BJ (cell line): ENCODE measurements around the gene DHX58. TPM values are rescaled to one million over a fixed set of nuclear protein-coding genes. Genes with fewer than 3 reads are reported as not detected.

Source experiments
- CTCF ChIA-PET: fragments of 350-600 bp; formaldehyde crosslinking; extraction: SDS; loops from one replicate; lab custom pipeline; 2021; ENCODE audit warnings: antibody characterized with exemption, inconsistent platforms; lab: Yijun Ruan, JAX
- POLR2A ChIA-PET: fragments of 300-600 bp; sonication (Branson Sonifier 250); formaldehyde crosslinking; extraction: SDS; loops from one replicate; lab custom pipeline; 2021; ENCODE audit warnings: antibody characterized with exemption; lab: Charles Lee
- DNase-seq: peaks from one replicate; pipeline ENCODE4 v3.0.0-alpha.2; 2011; ENCODE audit warnings: low read depth
- H3K27me3 ChIP-seq: 2 replicates; pipeline ENCODE4 v1.6.0; 2011; ENCODE audit warnings: low read length; ENCODE audit not compliant: control insufficient read depth, insufficient read depth
- H3K36me3 ChIP-seq: 2 replicates; pipeline ENCODE4 v1.5.1; 2011; ENCODE audit warnings: low read length; ENCODE audit not compliant: control insufficient read depth, insufficient read depth
- H3K4me3 ChIP-seq: 2 replicates; pipeline ENCODE4 v1.5.1; 2011; ENCODE audit warnings: low read depth, mild to moderate bottlenecking, control low read depth, low read length
- polyA plus RNA-seq: library from polyadenylated mRNA; depleted of rRNA; stranded (reverse); fragments of >200 nt; gene quantifications from 2 replicates; pipeline ENCODE4 v1.2.3, GENCODE V29; 2011
- TF ChIP-seq, protein P1 (sequence below): IDR thresholded peaks from 2 replicates; pipeline ENCODE4 v1.5.1; 2011; ENCODE audit warnings: low read depth, mild to moderate bottlenecking, control low read depth, inconsistent platforms, low read length, moderate library complexity; ENCODE audit not compliant: insufficient read depth

DHX58 gene
- polyA plus RNA-seq, 1 experiment: 18.0 TPM

DNA sequence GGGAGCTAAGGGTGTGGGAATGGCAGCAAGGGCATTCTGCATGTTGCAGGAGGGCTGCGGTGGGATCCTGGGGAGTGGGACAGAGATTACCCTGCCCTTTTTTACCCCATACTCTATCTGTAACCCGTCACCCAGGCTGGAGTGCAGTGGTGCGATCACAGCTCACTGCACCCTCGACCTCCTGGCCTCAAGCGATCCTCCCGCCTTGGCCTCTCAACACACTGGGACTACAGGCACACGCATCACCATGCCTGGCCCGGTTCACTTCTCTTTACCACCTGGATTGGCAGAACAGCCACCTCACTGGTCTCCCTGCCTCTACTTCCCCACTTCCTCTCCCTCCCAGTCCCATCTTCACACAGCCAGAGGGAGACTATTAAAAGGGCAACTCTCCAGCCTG, 23.8 kb downstream of the DHX58 start:
- no peak overlapping the region for H3K4me3 ChIP-seq
- TF ChIP-seq, protein P1, sequence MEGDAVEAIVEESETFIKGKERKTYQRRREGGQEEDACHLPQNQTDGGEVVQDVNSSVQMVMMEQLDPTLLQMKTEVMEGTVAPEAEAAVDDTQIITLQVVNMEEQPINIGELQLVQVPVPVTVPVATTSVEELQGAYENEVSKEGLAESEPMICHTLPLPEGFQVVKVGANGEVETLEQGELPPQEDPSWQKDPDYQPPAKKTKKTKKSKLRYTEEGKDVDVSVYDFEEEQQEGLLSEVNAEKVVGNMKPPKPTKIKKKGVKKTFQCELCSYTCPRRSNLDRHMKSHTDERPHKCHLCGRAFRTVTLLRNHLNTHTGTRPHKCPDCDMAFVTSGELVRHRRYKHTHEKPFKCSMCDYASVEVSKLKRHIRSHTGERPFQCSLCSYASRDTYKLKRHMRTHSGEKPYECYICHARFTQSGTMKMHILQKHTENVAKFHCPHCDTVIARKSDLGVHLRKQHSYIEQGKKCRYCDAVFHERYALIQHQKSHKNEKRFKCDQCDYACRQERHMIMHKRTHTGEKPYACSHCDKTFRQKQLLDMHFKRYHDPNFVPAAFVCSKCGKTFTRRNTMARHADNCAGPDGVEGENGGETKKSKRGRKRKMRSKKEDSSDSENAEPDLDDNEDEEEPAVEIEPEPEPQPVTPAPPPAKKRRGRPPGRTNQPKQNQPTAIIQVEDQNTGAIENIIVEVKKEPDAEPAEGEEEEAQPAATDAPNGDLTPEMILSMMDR: no peak
- ChIA-PET POLR2A (no interaction called here), CTCF (interaction anchor here (1.3 to 2.3 kb wide), 2 partner anchors 13 to 21 kb away, joined by 3 to 6 read pairs; no protein-coding TSS in a partner anchor)
- peaks cover 12% of the 10 kb centered on the region for H3K27me3 ChIP-seq
- no peak for DNase-seq
- H3K36me3 ChIP-seq: no peaks in the 10 kb centered on the region

DNA sequence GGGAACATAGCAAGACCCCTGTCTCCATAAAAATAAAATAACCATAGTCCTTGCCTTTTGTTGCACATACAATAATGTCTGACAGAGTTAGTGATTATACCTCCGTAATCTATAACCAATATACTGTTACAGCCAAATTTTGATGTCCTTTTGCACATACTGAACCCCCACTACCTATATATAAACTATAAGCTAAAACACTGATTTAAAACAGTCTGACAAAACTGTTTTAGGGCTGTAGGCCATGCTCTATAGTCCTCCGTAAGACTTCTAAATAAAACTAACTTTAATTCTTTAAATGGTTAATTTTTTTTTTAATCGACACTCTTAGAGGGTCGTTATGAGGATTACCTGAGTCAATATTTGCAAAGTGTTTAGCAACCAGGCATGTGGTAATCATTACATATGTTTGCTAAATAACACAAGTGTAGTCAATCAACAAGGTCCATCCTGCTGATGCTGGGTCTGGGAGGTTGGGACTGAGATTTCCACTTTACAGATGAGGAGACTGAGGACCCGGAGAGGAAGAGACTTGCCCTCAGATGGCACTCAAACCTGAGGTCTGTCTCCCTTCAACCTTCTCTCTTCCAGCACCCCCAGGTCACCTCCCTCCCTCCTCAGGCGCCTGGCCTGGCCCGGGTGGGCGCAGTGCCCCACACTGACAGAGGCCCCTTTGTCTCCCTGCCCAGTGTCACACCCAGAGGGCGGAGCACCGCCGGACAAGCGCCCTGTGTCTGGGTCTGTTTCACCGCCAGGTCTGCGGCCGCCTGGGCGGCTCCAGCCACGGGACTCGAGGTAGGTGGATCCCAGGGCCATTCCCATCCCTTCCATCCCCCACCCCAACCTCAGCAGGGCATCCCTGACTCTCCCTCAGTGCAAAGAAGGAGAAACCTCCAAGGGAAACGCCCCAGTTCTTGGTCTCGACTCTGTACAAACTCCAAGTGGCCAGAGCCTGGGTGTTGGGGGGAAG, 24.5 kb downstream of the DHX58 start:
- no peak for DNase-seq
- TF ChIP-seq, protein P1: no peak
- Histone ChIP-seq H3K27me3 (peaks cover 12% of the 10 kb centered on the region), H3K36me3 (no peaks in the 10 kb centered on the region), H3K4me3 (no peak overlapping the region)
- POLR2A ChIA-PET: no interaction called here
- CTCF ChIA-PET: interaction anchor here (1.6 to 2.3 kb wide), 2 partner anchors 13 to 20 kb away, joined by 6 read pairs; no protein-coding TSS in a partner anchor

DNA sequence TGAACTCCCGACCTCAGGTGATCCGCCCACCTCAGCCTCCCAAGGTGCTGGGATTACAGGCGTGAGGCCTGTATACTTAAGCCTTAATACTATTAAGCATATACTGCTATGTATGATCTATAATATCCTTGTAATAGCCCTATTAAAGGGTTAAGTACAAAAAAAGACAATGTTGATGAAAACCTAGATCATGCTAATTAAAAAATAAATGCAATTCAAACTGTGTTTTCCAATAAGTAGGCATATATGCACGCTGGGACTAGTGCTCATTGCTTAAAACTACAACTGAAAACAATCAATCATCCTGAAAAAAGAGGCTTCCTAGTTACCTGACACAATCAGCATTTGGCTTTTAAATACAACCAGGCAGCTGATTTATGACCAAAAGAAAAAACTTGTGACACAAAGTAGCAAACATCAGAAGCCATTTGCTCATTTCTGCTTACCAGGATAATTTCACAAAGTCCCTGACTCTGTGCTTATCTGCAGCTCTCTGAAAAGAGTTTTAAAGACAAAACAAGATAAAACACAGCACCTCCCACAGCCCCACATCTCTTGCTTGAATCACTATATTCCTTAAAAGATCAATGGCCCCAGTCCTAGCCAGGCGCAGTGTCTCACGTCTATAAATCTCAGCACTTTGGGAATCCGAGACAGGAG, 25.3 kb downstream of the DHX58 start:
- H3K4me3 ChIP-seq: no peak overlapping the region
- TF ChIP-seq, protein P1: no peak
- peaks cover 12% of the 10 kb centered on the region for H3K27me3 ChIP-seq
- H3K36me3 ChIP-seq: no peaks in the 10 kb centered on the region
- ChIA-PET CTCF (interaction anchor here (1.6 to 2.3 kb wide), 2 partner anchors 14 to 19 kb away, joined by 6 read pairs; no protein-coding TSS in a partner anchor), POLR2A (no interaction called here)
- DNase-seq: no peak

DNA sequence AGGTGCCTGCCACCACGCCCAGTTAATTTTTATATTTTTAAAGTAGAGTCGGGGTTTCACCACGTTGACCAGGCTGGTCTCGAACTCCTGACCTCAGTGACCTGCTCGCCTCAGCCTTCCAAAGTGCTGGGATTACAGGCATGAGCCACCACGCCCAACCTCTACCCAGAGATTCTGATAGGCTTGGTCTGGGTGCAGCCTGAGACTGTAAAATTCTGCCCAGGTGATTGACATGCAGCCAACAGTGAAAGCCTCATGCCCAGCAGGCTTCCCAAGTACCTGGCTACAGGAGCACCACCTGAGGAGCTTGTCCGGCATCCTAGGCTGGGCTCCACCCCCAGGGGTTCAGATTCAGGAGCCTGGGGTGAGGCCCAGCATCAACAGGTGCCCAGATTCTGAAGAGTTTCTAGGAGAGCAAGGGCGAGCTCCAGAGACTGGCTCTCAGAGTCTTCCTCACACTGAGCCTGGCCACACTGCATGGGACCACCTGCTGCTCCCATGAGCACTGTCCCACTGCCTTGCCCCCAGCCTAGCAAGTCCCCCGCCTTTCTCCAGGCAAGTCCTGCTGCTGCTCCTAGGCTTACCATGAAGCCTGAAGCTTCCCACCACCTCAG, 30.9 kb downstream of the DHX58 start:
- TF ChIP-seq, protein P1: no peak
- DNase-seq: no peak
- Histone ChIP-seq H3K27me3 (peaks cover 9% of the 10 kb centered on the region), H3K36me3 (no peaks in the 10 kb centered on the region), H3K4me3 (no peak overlapping the region)
- ChIA-PET CTCF (interaction anchor here (2.0 to 4.0 kb wide), 2 partner anchors 15 to 19 kb away, joined by 6 to 23 read pairs; no protein-coding TSS in a partner anchor), POLR2A (no interaction called here)
